ENCODE results near the gene CDCA8. TPM values are rescaled to one million over a fixed set of nuclear protein-coding genes. Genes with fewer than 3 reads are reported as not detected.

The CDCA8 gene
- polyA plus RNA-seq, 2 of the 4 experiments (the other 2 are of a cell fraction), result 26.8 to 32.1 TPM

DNA sequence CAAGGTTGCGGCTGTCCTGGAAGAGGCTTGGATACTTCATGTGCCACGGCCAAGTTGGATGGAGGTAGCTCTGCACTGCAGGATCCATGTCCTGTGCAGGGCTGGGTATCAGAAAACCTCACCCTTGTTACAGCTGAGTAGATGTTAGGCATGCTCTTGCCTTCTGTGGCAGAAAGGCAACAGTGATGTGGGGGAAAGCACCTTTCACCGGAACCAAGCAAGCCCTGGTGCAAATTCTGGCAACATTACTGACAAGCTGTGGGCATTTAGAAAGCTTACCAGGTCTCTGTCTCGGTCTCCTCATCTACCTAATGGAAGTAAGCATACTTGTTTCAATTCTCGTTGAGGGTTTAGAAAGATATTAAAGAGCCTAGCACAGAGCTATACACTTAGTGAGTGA is 14.5 kb upstream of the CDCA8 start:
- CTCF ChIA-PET, result interaction anchor here (1.2 to 7.7 kb wide), 3 partner anchors 11 to 223 kb away, joined by 3 to 128 read pairs (median 7); no protein-coding TSS in a partner anchor

DNA sequence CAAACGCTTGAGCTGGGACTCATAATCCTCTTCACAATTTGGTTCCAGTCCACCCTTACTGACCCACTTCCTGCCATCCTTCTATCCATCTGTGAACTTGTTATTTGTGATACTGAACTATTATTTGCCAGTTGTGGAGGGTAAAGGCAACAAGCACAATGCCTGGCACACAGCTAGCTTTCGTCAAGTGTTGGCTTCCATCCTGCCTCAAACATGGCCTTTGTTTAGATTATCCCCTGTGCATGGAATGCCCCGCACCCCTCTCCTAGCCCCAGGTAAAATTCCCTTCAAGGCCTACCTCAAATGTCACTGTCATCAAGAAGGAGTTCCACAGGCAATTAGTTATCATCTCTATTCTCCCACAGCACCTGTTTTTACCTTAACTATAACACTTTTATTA is 11.4 kb upstream of the CDCA8 start:
- Histone ChIP-seq H3K4me1 (no peaks in the 10 kb centered on the region), H3K27ac (no peak overlapping the region), H3K4me3 (no peak overlapping the region), H3K4me2 (no peak overlapping the region), H3K9me3 (no peaks in the 10 kb centered on the region)
- WGBS (ENCODE audit: missing lambda C conversion rate), result 85% methylated on average over 3 of the region's 3 CpGs
- DNase-seq (ENCODE audit: low read depth in 1 of 2, low spot score in 1 of 2) (no peak), ATAC-seq (no peak), FAIRE-seq (no peak)
- ChIA-PET CTCF (interaction anchor here (0.8 to 7.7 kb wide), 11 partner anchors 11 to 237 kb away, joined by 3 to 128 read pairs (median 7); partner anchors contain the start of genes CDCA8 and MEAF6), POLR2A (no interaction called here)
- TF ChIP-seq ESRRA (IDR thresholded peaks at IDR 0.05; ENCODE audit: borderline replicate concordance, low read length) (no peak), TFCP2L1 (CRISPR knock-in tag; IDR thresholded peaks at IDR 0.05) (no peak), ZFP36 (IDR thresholded peaks at IDR 0.05; ENCODE audit: borderline replicate concordance, partially characterized antibody) (no peak), EP300 (IDR thresholded peaks at IDR 0.05) (no peak), CEBPB (IDR thresholded peaks at IDR 0.05) (no peak), REST (IDR thresholded peaks at IDR 0.05) (no peak), KDM5A (IDR thresholded peaks at IDR 0.05) (no peak), POLR2A (IDR thresholded peaks at IDR 0.05; ENCODE audit: low read length) (no peak), JUNB (IDR thresholded peaks at IDR 0.05) (no peak), GATA3 (IDR thresholded peaks at IDR 0.05; ENCODE audit: borderline replicate concordance) (no peak), ELK1 (IDR thresholded peaks at IDR 0.05; ENCODE audit: low read depth, low read length) (no peak)

More for the DNA sequence above, 14.5 kb upstream of the CDCA8 start:
- TF ChIP-seq NPAS2 (CRISPR knock-in tag; IDR thresholded peaks at IDR 0.05; ENCODE audit: borderline replicate concordance), result no peak
- no peak for TF ChIP-seq EHF (CRISPR knock-in tag; IDR thresholded peaks at IDR 0.05)
- no peak for TF ChIP-seq PBX3 (IDR thresholded peaks at IDR 0.05)
- no peak for TF ChIP-seq POLR2A (IDR thresholded peaks at IDR 0.05; ENCODE audit: low read length)
- TF ChIP-seq TP53 (CRISPR knock-in tag; IDR thresholded peaks at IDR 0.05), result no peak
- TF ChIP-seq RNF2 (IDR thresholded peaks at IDR 0.05; ENCODE audit: borderline replicate concordance, low read depth), result no peak
- TF ChIP-seq CHD2 (IDR thresholded peaks at IDR 0.05; ENCODE audit: low read length, partially characterized antibody), result no peak
- no peak for TF ChIP-seq CHD4 (IDR thresholded peaks at IDR 0.05; ENCODE audit: borderline replicate concordance)
- no peak for TF ChIP-seq RARB (CRISPR knock-in tag; IDR thresholded peaks at IDR 0.05)
- ATAC-seq (no peak), DNase-seq (ENCODE audit: low read depth in 1 of 2, low spot score in 1 of 2) (no peak), FAIRE-seq (no peak)
- Histone ChIP-seq H3K4me3 (no peak overlapping the region), H3K27ac (no peak overlapping the region), H3K9me3 (no peaks in the 10 kb centered on the region), H3K4me2 (no peak overlapping the region), H3K4me1 (no peaks in the 10 kb centered on the region)
- POLR2A ChIA-PET, result no interaction called here
- whole genome bisulfite sequencing (ENCODE audit: missing lambda C conversion rate), result 42% methylated on average over 4 of the region's 5 CpGs
